OCI-LY7 (cell line): ENCODE measurements around the gene TRIM27. TPM values are rescaled to one million over a fixed set of nuclear protein-coding genes. Genes with fewer than 3 reads are reported as not detected.
A peak's percentile ranks its signal among the peaks of the same experiment; 100 is the strongest.

Source experiments
- BruUV-seq: library from RNA; stranded (reverse); fragments of 400-500 nt; replicated peaks from 2 replicates; lab custom pipeline; 2021; lab: Mats Ljungman, UMichigan
- CTCF ChIA-PET: fragments of 300-600 bp; sonication (Branson Sonifier 250); formaldehyde crosslinking; loops from one replicate; lab custom pipeline; 2022; ENCODE audit warnings: antibody characterized with exemption; ENCODE audit not compliant: unreplicated experiment; lab: Charles Lee
- POLR2A ChIA-PET: fragments of 300-600 bp; sonication (Branson Sonifier 250); formaldehyde crosslinking; loops from one replicate; lab custom pipeline; 2022; ENCODE audit warnings: antibody characterized with exemption; lab: Charles Lee
- DNase-seq: peaks from one replicate; pipeline ENCODE4 v3.0.0-alpha.2; 2015; ENCODE audit warnings: low spot score
- H2AFZ ChIP-seq: fragments of 200-600 bp; sonication (generic), shearing (Covaris generic); 2 replicates; pipeline ENCODE4 v1.6.1; 2014; ENCODE audit warnings: mild to moderate bottlenecking, antibody characterized with exemption, low read length, moderate library complexity
- H3K27ac ChIP-seq: fragments of 200-600 bp; sonication (generic); 2 replicates; pipeline ENCODE4 v1.5.1; 2014; ENCODE audit warnings: mixed run types, low read depth, mild to moderate bottlenecking, moderate library complexity, low read length, inconsistent platforms; ENCODE audit not compliant: poor library complexity, severe bottlenecking
- H3K36me3 ChIP-seq: fragments of 200-600 bp; sonication (generic); 2 replicates; pipeline ENCODE4 v1.6.1; 2014; ENCODE audit warnings: mild to moderate bottlenecking, antibody characterized with exemption, low read length, moderate library complexity, mixed read lengths; ENCODE audit not compliant: insufficient read depth
- H3K4me1 ChIP-seq: fragments of 200-600 bp; sonication (generic); 2 replicates; pipeline ENCODE4 v1.5.1; 2014; ENCODE audit warnings: mild to moderate bottlenecking, low read length; ENCODE audit not compliant: insufficient read depth, poor library complexity, severe bottlenecking
- H3K4me2 ChIP-seq: fragments of 200-600 bp; sonication (generic); 2 replicates; pipeline ENCODE4 v1.6.1; 2014; ENCODE audit warnings: mild to moderate bottlenecking, low read length
- H3K4me3 ChIP-seq: fragments of 200-600 bp; sonication (generic); 2 replicates; pipeline ENCODE4 v1.5.1; 2014; ENCODE audit warnings: mild to moderate bottlenecking, low read depth, low read length; ENCODE audit not compliant: poor library complexity, severe bottlenecking
- H3K79me2 ChIP-seq: fragments of 200-600 bp; sonication (generic); 2 replicates; pipeline ENCODE4 v1.6.1; 2016; ENCODE audit warnings: low read depth, mild to moderate bottlenecking, low read length, moderate library complexity, mixed read lengths; ENCODE audit not compliant: insufficient read depth
- H3K9me2 ChIP-seq: fragments of 200-600 bp; sonication (generic); 2 replicates; pipeline ENCODE4 v1.6.1; 2016; ENCODE audit warnings: mild to moderate bottlenecking, low read length, mixed read lengths; ENCODE audit not compliant: insufficient read depth
- H3K9me3 ChIP-seq: fragments of 200-600 bp; sonication (generic); 2 replicates; pipeline ENCODE4 v1.6.1; 2014; ENCODE audit warnings: mild to moderate bottlenecking, mixed run types, low read length, mixed read lengths
- H4K20me1 ChIP-seq: fragments of 200-600 bp; sonication (generic); 2 replicates; pipeline ENCODE4 v1.6.1; 2014; ENCODE audit warnings: mild to moderate bottlenecking, antibody characterized with exemption, low read length, moderate library complexity, mixed read lengths; ENCODE audit not compliant: insufficient read depth
- CTCF ChIP-seq: fragments of 200-600 bp; sonication (generic); conservative IDR thresholded peaks from 2 replicates; pipeline ENCODE4 v1.5.1; 2014; ENCODE audit warnings: mild to moderate bottlenecking, antibody characterized with exemption, low read length, moderate library complexity, mixed read lengths
- EZH2phosphoT487 ChIP-seq: fragments of 200-600 bp; sonication (generic); IDR thresholded peaks from 2 replicates; pipeline ENCODE4 v1.6.1; 2018; ENCODE audit warnings: low read depth, borderline replicate concordance, mild to moderate bottlenecking, mixed run types, antibody characterized with exemption, low read length, moderate library complexity, mixed read lengths
- intact Hi-C: fragments of 100-400 bp; cut with micrococcal nuclease; formaldehyde crosslinking; loops from one replicate; pipeline ENCODE4 v1.10.0; 2022; ENCODE audit not compliant: unreplicated experiment
- total RNA-seq, 2 experiments: library from RNA; depleted of rRNA in 1 of 2; stranded (reverse); fragments of >200 nt in 1 of 2; shearing (Covaris generic) in 1 of 2; gene quantifications; 2 replicates each; pipeline ENCODE4 v1.2.3, GENCODE V29; 2014 to 2022

The TRIM27 gene
- total RNA-seq, 2 experiments from 2014 or later = 112 to 130 TPM

GRCh38 chr6:28945349-28945748 lies 21.6 kb upstream of the TRIM27 start:
- Histone ChIP-seq H3K9me3 (peaks cover 10% of the 10 kb centered on the region; the same call in 1 of the 2 replicates), H3K9me2 (no peaks in the 10 kb centered on the region), H3K4me3 (no peak overlapping the region), H3K79me2 (no peaks in the 10 kb centered on the region), H4K20me1 (no peaks in the 10 kb centered on the region), H3K4me1 (peaks cover 48% of the 10 kb centered on the region), H3K36me3 (no peaks in the 10 kb centered on the region), H2AFZ (peak overlapping the region; percentile 19; the same call in 1 of the 2 replicates), H3K4me2 (peak overlapping the region; percentile 99), H3K27ac (no peak overlapping the region)
- DNase-seq = no peak
- no TSS peak for BruUV-seq
- TF ChIP-seq EZH2phosphoT487 (no peak), CTCF (no peak)
- intact Hi-C loops = loop anchor here (2.0 kb wide), 1 partner anchor 71 kb away; no protein-coding TSS in a partner anchor
- ChIA-PET CTCF (no interaction called here), POLR2A (interaction anchor here (1.6 kb wide), 1 partner anchor 71 kb away, joined by 10 read pairs; no protein-coding TSS in a partner anchor)

- peaks cover 48% of the 10 kb centered on the region for H3K4me1 ChIP-seq
- peak overlapping the region; percentile 75 for H3K27ac ChIP-seq
- CTCF ChIA-PET = no interaction called here
- H3K4me3 ChIP-seq = peak overlapping the region; percentile 75
- H3K79me2 ChIP-seq = no peaks in the 10 kb centered on the region
- intact Hi-C loops = loop anchor here (1.0 to 5.0 kb wide), 8 partner anchors 9 to 297 kb away; partner anchors contain the start of gene TRIM27
- H3K36me3 ChIP-seq = no peaks in the 10 kb centered on the region
- peak overlapping the region; percentile 99 for H2AFZ ChIP-seq
- no peaks in the 10 kb centered on the region for H3K9me2 ChIP-seq
- POLR2A ChIA-PET = no interaction called here
- H3K4me2 ChIP-seq = peak overlapping the region; percentile 99
- BruUV-seq = no TSS peak
- TF ChIP-seq EZH2phosphoT487 (no peak), CTCF (no peak)
- H4K20me1 ChIP-seq = no peaks in the 10 kb centered on the region
- H3K9me3 ChIP-seq = peaks cover 10% of the 10 kb centered on the region; the same call in 1 of the 2 replicates
- peak; percentile 82 for DNase-seq
Measured at GRCh38 chr6:28944412-28944865, 20.7 kb upstream of the TRIM27 start.
